NCI-H146 treated with DMSO at 0.1 percent for 48 hours (cell line): ENCODE data around the gene SLC39A13.

Experiments
- DNase-seq: peaks from one replicate; lab custom pipeline; 2025; ENCODE audit not compliant: unreplicated experiment; lab: John Stamatoyannopoulos, UW

Gene SLC39A13

GRCh38 chr11:47407746-47408590 is at the start of gene SLC39A13:
Gene SLC39A13 (plus strand): TSS chr11:47408590. CDS start chr11:47410095, 1,505 bp downstream.
- peak; percentile 80 for DNase-seq

GRCh38 chr11:47358731-47359051 is 49.7 kb upstream of the SLC39A13 start:
- DNase-seq, result no peak

GRCh38 chr11:47359162-47359561 is 49.2 kb upstream of the SLC39A13 start:
- DNase-seq, result no peak

GRCh38 chr11:47359586-47359985 is 48.8 kb upstream of the SLC39A13 start:
- no peak for DNase-seq

- no peak for DNase-seq
Observed at GRCh38 chr11:47360341-47360740, 48.0 kb upstream of the SLC39A13 start.

- no peak for DNase-seq
Observed at GRCh38 chr11:47361419-47361818, 47.0 kb upstream of the SLC39A13 start.

- no peak for DNase-seq
Observed at GRCh38 chr11:47366020-47366490, 42.3 kb upstream of the SLC39A13 start.

- no peak for DNase-seq
Observed at GRCh38 chr11:47369676-47370075, 38.7 kb upstream of the SLC39A13 start.

- DNase-seq, result no peak
Observed at GRCh38 chr11:47372422-47372821, 36.0 kb upstream of the SLC39A13 start.

GRCh38 chr11:47373876-47374719 is 34.3 kb upstream of the SLC39A13 start:
- no peak for DNase-seq

GRCh38 chr11:47374720-47375019 is 33.7 kb upstream of the SLC39A13 start:
- DNase-seq, result no peak

GRCh38 chr11:47375020-47375419 is 33.4 kb upstream of the SLC39A13 start:
- DNase-seq, result no peak

GRCh38 chr11:47375546-47376085 is 32.8 kb upstream of the SLC39A13 start:
- no peak for DNase-seq

GRCh38 chr11:47376107-47376524 is 32.3 kb upstream of the SLC39A13 start:
- DNase-seq, result no peak

- no peak for DNase-seq
Observed at GRCh38 chr11:47376525-47377371, 31.6 kb upstream of the SLC39A13 start.

- DNase-seq, result no peak
Observed at GRCh38 chr11:47377571-47378009, 30.8 kb upstream of the SLC39A13 start.

- DNase-seq, result no peak
Observed at GRCh38 chr11:47378010-47378835, 30.2 kb upstream of the SLC39A13 start, which contains the start of gene SPI1. Gene SPI1 (minus strand): TSS chr11:47378547. CDS start chr11:47378353, 194 bp downstream.

GRCh38 chr11:47378836-47379170 is 29.6 kb upstream of the SLC39A13 start:
- DNase-seq, result no peak

- DNase-seq, result no peak
Observed at GRCh38 chr11:47379317-47379716, 29.1 kb upstream of the SLC39A13 start.

GRCh38 chr11:47380078-47380477 is 28.3 kb upstream of the SLC39A13 start:
- no peak for DNase-seq
